ENCODE measurements around the gene VHLL.

GRCh38 chr1:156281281-156281680 lies 17.8 kb downstream of the VHLL start:
- no peak for TF ChIP-seq TAF1 (CRISPR knock-in tag; IDR thresholded peaks at IDR 0.05)
- no peak for TF ChIP-seq SUZ12 (IDR thresholded peaks at IDR 0.05; ENCODE audit: low read depth, low read length)
- TF ChIP-seq ZNF891 (CRISPR knock-in tag; IDR thresholded peaks at IDR 0.05): no peak
- no peak for TF ChIP-seq CREM (IDR thresholded peaks at IDR 0.05)
- no peak for TF ChIP-seq CREM (CRISPR knock-in tag; IDR thresholded peaks at IDR 0.05)
- no peak for TF ChIP-seq CTCF (CRISPR knock-in tag; IDR thresholded peaks at IDR 0.05)
- TF ChIP-seq SRSF1 (optimal IDR thresholded peaks at IDR 0.05; ENCODE audit: low read depth, low read length): no peak
- no peak for TF ChIP-seq TEAD3 (CRISPR knock-in tag; optimal IDR thresholded peaks at IDR 0.05; ENCODE audit: borderline replicate concordance)
- no peak for TF ChIP-seq JUN (CRISPR knock-in tag; IDR thresholded peaks at IDR 0.05)
- no peak for TF ChIP-seq SMC3 (IDR thresholded peaks at IDR 0.05; ENCODE audit: low read length)
- TF ChIP-seq ZBTB21 (CRISPR knock-in tag; IDR thresholded peaks at IDR 0.05): no peak
- 0 out of 2 replicates have a peak, but pooled peaks have one; percentile 15 for TF ChIP-seq SIN3A (IDR thresholded peaks at IDR 0.05; ENCODE audit: borderline replicate concordance, low read depth, low read length)
- TF ChIP-seq ZNF121 (CRISPR knock-in tag; IDR thresholded peaks at IDR 0.05): no peak
- TF ChIP-seq ZFP36L1 (CRISPR knock-in tag; IDR thresholded peaks at IDR 0.05): no peak
